CD4-positive, alpha-beta T cell treated with Interleukin-6 at 100 ng/mL for 8 hours (primary cell): ENCODE measurements around the gene C19orf44.
A peak's percentile ranks its signal among the peaks of the same experiment; 100 is the strongest.
"Not testable (repeated sequence)": the region's sequence is repeated elsewhere in the genome, so short reads cannot be mapped to it uniquely, and the experiment has no call there.

Source experiments
- DNase-seq: peaks from one replicate; pipeline ENCODE4 v3.0.0-alpha.2; 2020; ENCODE audit warnings: mixed read lengths, low spot score

C19orf44 gene

GRCh38 chr19:16537111-16537510 is 40.9 kb downstream of the C19orf44 start:
- DNase-seq = no peak

- DNase-seq = no peak
These were observed 44.8 kb downstream of the C19orf44 start for GRCh38 chr19:16540948-16541347.

- no peak for DNase-seq
These were observed 45.4 kb downstream of the C19orf44 start for GRCh38 chr19:16541526-16542044.

- DNase-seq = peak; percentile 94
These were observed 46.1 kb downstream of the C19orf44 start, which contains the start of gene CHERP for GRCh38 chr19:16542045-16542909. Gene CHERP (minus strand): TSS chr19:16542437. CDS start chr19:16542378, 59 bp downstream.

GRCh38 chr19:16542910-16543472 is 46.8 kb downstream of the C19orf44 start:
- DNase-seq = no peak

- not testable (repeated sequence) for DNase-seq
These were observed 47.5 kb downstream of the C19orf44 start for GRCh38 chr19:16543734-16544133.

- no peak for DNase-seq
These were observed 48.5 kb downstream of the C19orf44 start for GRCh38 chr19:16544473-16545231.

- no peak for DNase-seq
These were observed 52.8 kb downstream of the C19orf44 start for GRCh38 chr19:16548956-16549355.

- DNase-seq = not testable (repeated sequence)
These were observed 55.7 kb downstream of the C19orf44 start for GRCh38 chr19:16551902-16552301.

- DNase-seq = no peak
These were observed 58.6 kb downstream of the C19orf44 start for GRCh38 chr19:16554776-16555175.

- DNase-seq = no peak
These were observed 63.6 kb downstream of the C19orf44 start for GRCh38 chr19:16559780-16560276.

GRCh38 chr19:16561382-16561781 is 65.2 kb downstream of the C19orf44 start:
- DNase-seq = no peak

- no peak for DNase-seq
These were observed 66.4 kb downstream of the C19orf44 start for GRCh38 chr19:16562608-16563025.

GRCh38 chr19:16564842-16565241 is 68.6 kb downstream of the C19orf44 start:
- no peak for DNase-seq

GRCh38 chr19:16566161-16566560 is 70.0 kb downstream of the C19orf44 start:
- peak; percentile 91 for DNase-seq

GRCh38 chr19:16566702-16567101 is 70.5 kb downstream of the C19orf44 start:
- DNase-seq = no peak

- DNase-seq = no peak
These were observed 73.6 kb downstream of the C19orf44 start for GRCh38 chr19:16569609-16570320.
